Brain pericyte (primary cell): ENCODE measurements around the gene DDX39A.
"Not testable (repeated sequence)": the region's sequence is repeated elsewhere in the genome, so short reads cannot be mapped to it uniquely, and the experiment has no call there.

Experiments used
- DNase-seq: peaks from one replicate; pipeline ENCODE4 v3.0.0-alpha.2; 2012; ENCODE audit warnings: low read depth, low spot score

Gene DDX39A

GRCh38 chr19:14419106-14419813 is at the start of gene DDX39A:
Gene DDX39A, minus strand, starts transcription at chr19:14419341. Its CDS starts 6,121 bp downstream, at chr19:14413220.
- peak; percentile 98 for DNase-seq

- no peak for DNase-seq
These were observed 48.7 kb upstream of the DDX39A start for GRCh38 chr19:14467816-14468215.

GRCh38 chr19:14467391-14467790 is 48.2 kb upstream of the DDX39A start:
- no peak for DNase-seq

DNA sequence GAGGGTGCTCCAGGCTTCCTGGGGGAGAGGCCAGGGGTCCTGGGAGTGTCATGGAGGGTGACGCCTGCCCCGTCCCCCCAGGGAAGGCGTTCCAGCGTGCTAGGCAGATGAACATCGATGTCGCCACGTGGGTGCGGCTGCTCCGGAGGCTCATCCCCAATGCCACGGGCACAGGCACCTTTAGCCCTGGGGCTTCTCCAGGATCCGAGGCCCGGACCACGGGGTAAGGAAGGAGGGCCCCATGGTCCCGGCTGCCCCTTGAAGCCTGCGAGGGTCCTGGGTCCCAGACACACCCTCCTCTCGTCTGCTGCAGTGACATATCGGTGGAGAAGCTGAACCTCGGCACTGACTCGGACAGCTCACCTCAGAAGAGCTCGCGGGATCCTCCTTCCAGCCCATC is 44.6 kb upstream of the DDX39A start:
- DNase-seq = no peak

DNA sequence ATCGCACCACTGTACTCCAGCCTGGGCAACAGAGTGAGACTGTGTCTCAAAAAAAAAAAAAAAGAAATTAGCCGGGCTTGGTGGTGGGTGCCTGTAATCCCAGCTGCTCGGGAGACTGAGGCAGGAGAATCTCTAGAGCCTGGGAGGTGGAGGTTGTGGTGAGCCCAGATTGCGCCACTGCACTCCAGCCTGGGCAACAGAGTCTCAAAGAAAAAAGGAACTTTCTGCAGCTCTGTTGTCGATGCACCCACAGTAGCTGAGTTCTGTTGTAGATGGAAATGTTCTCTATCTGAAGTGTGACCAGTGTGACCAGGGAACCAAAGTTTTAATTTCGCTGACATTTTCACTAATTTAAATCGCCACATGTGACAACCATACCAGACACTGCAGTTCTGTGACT is 43.3 kb upstream of the DDX39A start:
- DNase-seq = not testable (repeated sequence)

DNA sequence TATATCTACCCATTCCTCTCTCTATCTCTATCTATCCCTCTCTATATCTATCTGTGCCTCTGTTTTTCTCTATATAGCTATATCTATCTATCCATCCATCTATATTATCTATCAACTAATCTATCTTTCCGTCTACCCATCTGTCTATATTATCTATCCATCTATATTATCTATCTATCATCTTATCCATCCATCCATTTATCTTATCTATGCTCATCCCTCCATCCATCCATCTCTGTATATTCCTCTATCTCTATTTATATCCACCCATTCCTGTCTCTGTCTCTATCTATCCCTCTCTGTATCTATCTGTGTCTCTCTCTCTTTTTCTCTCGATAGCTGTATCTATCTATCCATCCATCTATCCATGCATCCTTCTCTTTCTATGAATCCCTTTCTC is 41.8 kb upstream of the DDX39A start:
- DNase-seq = no peak

DNA sequence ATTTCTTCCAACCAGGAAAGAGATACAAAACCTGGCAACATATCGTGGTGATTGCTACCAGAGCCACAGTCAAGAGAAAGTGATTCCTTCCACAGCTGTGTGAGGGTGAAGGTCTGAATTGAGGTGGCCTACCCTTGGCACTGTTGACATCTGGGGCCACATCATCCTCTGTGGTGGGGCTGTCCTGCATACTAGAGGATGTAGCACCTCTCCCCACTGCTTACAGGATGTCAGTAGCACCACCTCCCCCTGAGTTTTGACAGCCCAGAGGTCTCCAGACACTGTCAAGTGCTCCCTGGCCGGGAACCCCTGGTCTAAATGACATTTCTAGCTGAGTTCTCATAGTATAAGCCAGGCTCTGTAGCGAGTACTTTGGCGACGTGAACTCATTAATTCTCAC is 40.6 kb upstream of the DDX39A start:
- DNase-seq = no peak

DNA sequence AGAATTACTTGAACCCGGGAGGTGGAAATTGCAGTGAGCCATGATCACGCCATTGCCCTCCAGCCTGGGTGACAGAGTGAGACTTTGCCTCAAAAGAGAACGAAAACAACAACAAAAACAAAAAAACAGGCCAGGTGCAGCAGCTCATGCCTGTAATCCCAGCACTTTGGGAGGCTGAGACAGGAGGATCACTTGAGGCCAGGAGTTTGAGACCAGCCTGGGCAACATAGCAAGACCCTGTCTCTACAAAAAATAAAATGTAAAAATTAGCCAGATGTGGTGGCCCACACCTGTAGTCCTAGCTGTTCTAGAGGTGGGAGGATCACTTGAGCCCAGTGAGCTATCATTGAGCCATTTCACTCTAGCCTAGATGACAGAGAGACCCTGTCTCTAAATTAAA is 33.2 kb upstream of the DDX39A start:
- not testable (repeated sequence) for DNase-seq

DNA sequence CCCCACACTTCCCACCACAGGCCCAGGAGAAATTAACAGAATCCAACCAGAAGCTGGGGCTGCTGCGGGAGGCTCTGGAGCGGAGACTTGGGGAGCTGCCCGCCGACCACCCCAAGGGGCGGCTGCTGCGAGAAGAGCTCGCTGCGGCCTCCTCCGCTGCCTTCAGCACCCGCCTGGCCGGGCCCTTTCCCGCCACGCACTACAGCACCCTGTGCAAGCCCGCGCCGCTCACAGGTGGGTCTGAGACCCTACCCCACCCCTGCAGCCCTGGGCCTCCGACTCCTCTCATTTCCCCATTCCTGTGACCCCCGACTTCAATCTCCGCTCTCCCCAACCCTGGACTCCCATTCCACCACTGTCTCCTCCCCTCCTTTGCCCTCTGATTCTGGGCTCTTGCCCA is 31.7 kb upstream of the DDX39A start:
- DNase-seq = no peak

- no peak for DNase-seq
These were observed 31.2 kb upstream of the DDX39A start for GRCh38 chr19:14450168-14450874.

DNA sequence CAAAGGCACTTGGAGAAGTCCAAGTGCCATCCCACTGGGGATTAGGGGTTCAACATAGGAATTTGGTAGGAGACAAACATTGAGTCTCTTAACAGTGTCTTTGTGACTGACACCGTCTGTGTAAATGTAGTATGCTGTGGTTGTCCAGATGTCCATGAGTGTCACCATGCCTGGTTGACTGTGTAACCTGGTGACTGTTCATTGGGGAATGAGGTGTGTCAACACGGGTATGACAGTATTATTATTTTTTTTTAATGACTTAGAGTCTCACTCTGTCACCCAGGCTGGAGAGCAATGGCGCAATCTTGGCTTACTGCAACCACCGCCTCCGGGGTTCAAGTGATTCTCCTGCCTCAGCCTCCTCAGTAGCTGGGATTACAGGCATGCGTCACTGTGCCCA is 30.2 kb upstream of the DDX39A start:
- no peak for DNase-seq

DNA sequence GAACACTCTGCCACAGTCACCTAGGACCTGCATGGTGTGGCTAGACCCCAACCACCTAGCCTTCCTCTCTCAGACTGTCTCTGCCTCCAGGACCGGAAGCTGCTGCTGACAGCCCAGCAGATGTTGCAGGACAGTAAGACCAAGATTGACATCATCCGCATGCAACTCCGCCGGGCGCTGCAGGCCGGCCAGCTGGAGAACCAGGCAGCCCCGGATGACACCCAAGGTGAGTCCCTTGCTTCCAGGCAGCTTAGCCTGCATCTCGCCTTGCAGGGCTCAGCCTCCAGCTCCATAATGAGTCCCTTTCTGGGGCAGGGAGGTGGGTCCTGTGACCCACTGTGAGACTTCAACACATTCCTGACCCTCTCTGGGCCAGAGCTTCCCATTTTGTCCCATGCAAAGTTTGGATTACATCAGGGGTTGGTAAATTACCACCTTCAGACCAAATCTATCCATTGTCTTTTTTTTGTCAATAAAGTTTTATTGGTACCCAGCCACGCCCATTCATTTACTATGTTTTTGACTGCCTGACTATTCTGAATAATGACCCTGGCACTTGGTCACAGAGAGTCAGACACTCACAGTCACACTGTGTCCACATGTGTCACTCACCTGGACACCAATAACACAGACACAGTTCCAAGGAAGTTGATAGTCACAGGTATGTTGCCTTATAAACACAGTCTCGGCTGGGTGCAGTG is 27.3 kb upstream of the DDX39A start:
- DNase-seq = no peak

- no peak for DNase-seq
These were observed 24.6 kb upstream of the DDX39A start for GRCh38 chr19:14443632-14444216.

- DNase-seq = no peak
These were observed 23.9 kb upstream of the DDX39A start for GRCh38 chr19:14442891-14443631.

GRCh38 chr19:14441041-14441938 is 22.1 kb upstream of the DDX39A start:
- DNase-seq = no peak

DNA sequence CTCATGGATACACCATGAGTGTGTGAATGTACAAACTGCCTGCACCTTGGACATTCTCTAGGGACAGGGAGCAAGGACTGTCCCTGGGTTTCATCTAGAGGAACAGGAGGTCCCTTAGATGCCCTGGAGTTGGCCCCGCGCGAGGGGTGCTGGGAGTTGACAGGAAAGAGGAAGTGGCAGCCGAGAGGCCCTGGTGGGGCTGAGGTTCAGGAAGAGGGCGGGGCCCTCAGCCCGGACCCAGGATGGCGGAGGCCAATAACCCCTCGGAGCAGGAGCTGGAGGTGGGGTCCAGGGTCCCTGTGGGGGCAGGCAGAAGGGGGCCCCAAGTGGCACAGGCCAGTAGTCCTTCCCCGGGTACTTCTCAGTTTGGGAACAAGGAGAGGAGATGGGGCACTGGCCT is 20.9 kb upstream of the DDX39A start:
- DNase-seq = no peak

DNA sequence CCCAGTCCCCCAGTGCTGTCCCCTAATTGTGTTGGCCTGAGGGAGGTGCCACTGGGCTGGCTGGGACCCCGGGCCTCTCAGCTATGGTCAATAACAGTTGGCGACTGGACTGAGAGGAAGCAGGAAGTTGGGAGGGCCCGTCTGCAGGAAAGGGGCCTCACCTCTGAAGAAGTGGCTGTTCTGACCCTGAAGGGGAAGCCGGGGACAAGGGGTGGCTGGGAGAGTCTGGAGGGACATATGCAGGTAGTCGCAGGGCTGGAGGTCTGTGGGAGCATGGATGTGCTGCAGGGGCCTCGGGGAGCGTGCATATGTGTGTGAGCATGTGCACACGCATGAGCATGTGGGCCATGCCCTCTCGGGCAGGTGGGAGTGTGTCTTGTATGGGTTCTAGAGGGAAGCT is 19.9 kb upstream of the DDX39A start:
- DNase-seq = no peak

- DNase-seq = no peak
These were observed 18.5 kb upstream of the DDX39A start for GRCh38 chr19:14437578-14438140.

DNA sequence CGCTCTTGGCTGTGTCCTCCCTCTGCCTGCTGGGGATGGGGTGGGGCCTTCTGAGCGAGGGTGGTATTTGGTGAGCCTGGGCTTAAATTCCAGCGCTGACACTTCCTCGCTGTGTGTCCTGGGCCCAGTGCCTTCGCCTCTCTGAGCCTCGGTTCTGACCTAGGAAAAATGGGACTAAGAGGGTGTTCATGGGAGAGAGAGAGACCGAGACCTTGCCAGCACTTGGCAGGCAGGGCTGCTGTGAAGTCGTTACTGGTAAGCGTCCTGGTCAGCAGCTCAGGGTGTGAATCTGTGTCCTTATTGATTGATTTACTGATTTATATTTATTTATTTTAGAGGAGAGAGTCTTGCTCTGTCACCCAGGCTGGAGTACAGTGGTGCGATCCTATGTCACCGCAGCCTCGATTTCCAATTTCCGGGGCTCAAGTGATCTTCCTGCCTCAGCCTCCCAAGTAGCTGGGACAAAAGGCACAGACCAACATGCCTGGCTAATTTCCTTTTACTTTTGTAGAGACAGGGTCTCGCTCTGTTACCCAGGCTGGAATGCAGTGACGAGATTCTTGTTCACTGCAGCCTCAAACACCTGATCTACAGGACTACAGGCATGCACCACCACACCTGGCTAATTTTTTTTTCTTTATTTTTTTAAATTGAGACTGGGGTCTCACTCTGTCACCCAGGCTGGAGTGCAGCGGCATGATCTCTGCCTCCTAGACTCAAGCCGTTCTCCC is 16.3 kb upstream of the DDX39A start:
- DNase-seq = no peak
